RWPE2 (cell line): ENCODE results near the gene CEP72.

Experiments
- ATAC-seq: fragments of 200-7000 bp; cut with Tn5 transposase; 3 replicates; pipeline ENCODE4 v1.9.1; 2021; ENCODE audit warnings: low read depth
- DNase-seq: peaks from one replicate; pipeline ENCODE4 v3.0.0-alpha.2; 2020; ENCODE audit warnings: low spot score
- H3K27ac ChIP-seq: fragments of 450-650 bp; 2 replicates; pipeline ENCODE4 v1.5.1; 2017; ENCODE audit warnings: mild to moderate bottlenecking; ENCODE audit not compliant: poor library complexity, severe bottlenecking
- H3K27me3 ChIP-seq: fragments of 250-450 bp; sonication (Bioruptor Pico); 2 replicates; pipeline ENCODE4 v1.5.1; 2021; ENCODE audit warnings: mild to moderate bottlenecking, moderate library complexity; ENCODE audit not compliant: insufficient read depth, poor library complexity, severe bottlenecking
- H3K36me3 ChIP-seq: fragments of 250-450 bp; sonication (Bioruptor Pico); 2 replicates; pipeline ENCODE4 v1.5.1; 2020; ENCODE audit warnings: low read depth, mild to moderate bottlenecking, moderate library complexity
- H3K4me1 ChIP-seq: fragments of 250-450 bp; sonication (Bioruptor Pico); 2 replicates; pipeline ENCODE4 v1.5.1; 2021; ENCODE audit warnings: mild to moderate bottlenecking, moderate library complexity; ENCODE audit not compliant: insufficient read depth, poor library complexity, severe bottlenecking
- H3K4me3 ChIP-seq: fragments of 250-450 bp; sonication (Bioruptor Pico); 2 replicates; pipeline ENCODE4 v1.5.1; 2021; ENCODE audit warnings: mild to moderate bottlenecking, moderate library complexity; ENCODE audit not compliant: severe bottlenecking
- H3K9me3 ChIP-seq: fragments of 250-450 bp; sonication (Bioruptor Pico); 2 replicates; pipeline ENCODE4 v1.5.1; 2021; ENCODE audit warnings: mild to moderate bottlenecking, moderate library complexity; ENCODE audit not compliant: severe bottlenecking
- CTCF ChIP-seq: fragments of 450-650 bp; IDR thresholded peaks from one replicate; pipeline ENCODE4 v1.5.1; 2017; ENCODE audit warnings: mild to moderate bottlenecking, moderate library complexity; ENCODE audit not compliant: poor library complexity, severe bottlenecking

The CEP72 gene

GRCh38 chr5:672329-673160 is 60.4 kb downstream of the CEP72 start:
- Histone ChIP-seq H3K9me3 (no peaks in the 10 kb centered on the region), H3K4me3 (no peak overlapping the region), H3K4me1 (peaks cover 4% of the 10 kb centered on the region), H3K36me3 (no peaks in the 10 kb centered on the region), H3K27me3 (peaks cover 30% of the 10 kb centered on the region), H3K27ac (no peak overlapping the region)
- DNase-seq = peak; percentile 80
- TF ChIP-seq CTCF = no peak
- peak; percentile 18 for ATAC-seq

- H3K9me3 ChIP-seq = no peaks in the 10 kb centered on the region
- H3K27ac ChIP-seq = no peak overlapping the region
- no peak overlapping the region for H3K4me3 ChIP-seq
- H3K27me3 ChIP-seq = peaks cover 30% of the 10 kb centered on the region
- H3K4me1 ChIP-seq = peaks cover 4% of the 10 kb centered on the region
- DNase-seq (no peak), ATAC-seq (no peak)
- TF ChIP-seq CTCF = no peak
- no peaks in the 10 kb centered on the region for H3K36me3 ChIP-seq
Measured at GRCh38 chr5:673161-673830, 61.2 kb downstream of the CEP72 start.

GRCh38 chr5:673831-674629 is 61.9 kb downstream of the CEP72 start:
- peaks cover 4% of the 10 kb centered on the region for H3K4me1 ChIP-seq

GRCh38 chr5:674630-675011 is 62.5 kb downstream of the CEP72 start:
- Histone ChIP-seq H3K9me3 (no peaks in the 10 kb centered on the region), H3K27me3 (peaks cover 30% of the 10 kb centered on the region), H3K4me1 (peaks cover 4% of the 10 kb centered on the region), H3K4me3 (no peak overlapping the region), H3K27ac (no peak overlapping the region), H3K36me3 (no peaks in the 10 kb centered on the region)
- ATAC-seq (peak; percentile 1; the same call in 1 of the 3 replicates), DNase-seq (no peak)
- TF ChIP-seq CTCF = no peak

More at GRCh38 chr5:673831-674629, 61.9 kb downstream of the CEP72 start:
- Histone ChIP-seq H3K9me3 (no peaks in the 10 kb centered on the region), H3K36me3 (no peaks in the 10 kb centered on the region), H3K4me3 (no peak overlapping the region), H3K27ac (no peak overlapping the region), H3K27me3 (peaks cover 30% of the 10 kb centered on the region)
- no peak for TF ChIP-seq CTCF
- DNase-seq (no peak), ATAC-seq (peak; percentile 3; the same call in 1 of the 3 replicates)
